Ureter (tissue), 1 donor: ENCODE results near the gene KLRF1. TPM values are rescaled to one million over a fixed set of nuclear protein-coding genes. Genes with fewer than 3 reads are reported as not detected.
"Not testable (repeated sequence)": the region's sequence is repeated elsewhere in the genome, so short reads cannot be mapped to it uniquely, and the experiment has no call there.

Experiments used
- DNase-seq: peaks from one replicate; pipeline ENCODE4 v3.0.0-alpha.2; 2020; ENCODE audit warnings: low spot score
- total RNA-seq: library from RNA; stranded (reverse); gene quantifications from one replicate; pipeline ENCODE4 v1.2.4, GENCODE V29; 2023
- donor health status: DM: yes; HTN: yes; CAD: no.

The KLRF1 gene
- total RNA-seq, 1 donor from 2014 or later, result 0.42 TPM

- no peak for DNase-seq
Measured at GRCh38 chr12:9869307-9870161, 42.3 kb downstream of the KLRF1 start, which contains the start of gene CLEC2B. Gene CLEC2B (minus strand): TSS chr12:9869354.

- no peak for DNase-seq
Measured at GRCh38 chr12:9870286-9870866, 43.1 kb downstream of the KLRF1 start.

- no peak for DNase-seq
Measured at GRCh38 chr12:9872162-9872561, 44.9 kb downstream of the KLRF1 start.

GRCh38 chr12:9872742-9873141 lies 45.5 kb downstream of the KLRF1 start:
- peak; percentile 70 for DNase-seq

DNA sequence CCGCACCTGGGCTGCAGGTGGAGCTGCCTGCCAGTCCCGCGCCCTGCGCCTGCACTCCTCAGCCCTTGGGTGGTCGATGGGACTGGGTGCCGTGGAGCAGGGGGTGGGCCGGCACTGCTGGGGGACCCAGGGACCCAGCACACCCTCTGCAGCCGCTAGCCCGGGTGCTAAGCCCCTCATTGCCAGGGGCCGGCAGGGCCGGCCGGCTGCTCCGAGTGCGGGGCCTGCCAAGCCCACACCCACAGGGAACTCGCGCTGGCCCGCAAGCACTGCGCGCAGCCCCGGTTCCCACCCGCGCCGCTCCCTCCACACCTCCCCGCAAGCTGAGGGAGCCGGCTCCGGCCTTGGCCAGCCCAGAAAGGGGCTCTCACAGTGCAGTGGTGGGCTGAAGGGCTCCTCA lies 48.8 kb downstream of the KLRF1 start:
- not testable (repeated sequence) for DNase-seq

GRCh38 chr12:9880532-9881078 lies 53.3 kb downstream of the KLRF1 start:
- DNase-seq, result no peak

DNA sequence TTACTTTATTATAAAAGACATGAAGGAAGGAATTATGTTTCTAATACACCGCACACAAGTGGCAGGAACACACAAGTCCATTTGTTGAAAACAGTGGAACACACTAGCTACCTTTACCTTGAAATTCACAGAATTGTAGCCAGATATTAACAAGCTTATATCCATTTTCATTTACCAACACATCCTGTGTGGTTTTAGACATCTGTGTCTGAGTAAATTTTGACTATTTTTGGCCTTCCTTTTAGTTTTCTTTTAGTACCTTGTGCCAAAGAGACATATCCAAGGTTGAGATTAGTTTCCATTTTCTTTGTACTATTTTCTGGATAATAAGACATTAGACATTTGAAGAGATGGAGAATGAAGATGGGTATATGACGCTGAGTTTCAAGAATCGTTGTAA lies 54.0 kb downstream of the KLRF1 start, which contains the start of gene KLRF2:
Gene KLRF2 (plus strand): TSS at position 244 of the 400 bp plus-strand sequence. CDS start 107 bp downstream, at position 351.
- DNase-seq, result no peak

DNA sequence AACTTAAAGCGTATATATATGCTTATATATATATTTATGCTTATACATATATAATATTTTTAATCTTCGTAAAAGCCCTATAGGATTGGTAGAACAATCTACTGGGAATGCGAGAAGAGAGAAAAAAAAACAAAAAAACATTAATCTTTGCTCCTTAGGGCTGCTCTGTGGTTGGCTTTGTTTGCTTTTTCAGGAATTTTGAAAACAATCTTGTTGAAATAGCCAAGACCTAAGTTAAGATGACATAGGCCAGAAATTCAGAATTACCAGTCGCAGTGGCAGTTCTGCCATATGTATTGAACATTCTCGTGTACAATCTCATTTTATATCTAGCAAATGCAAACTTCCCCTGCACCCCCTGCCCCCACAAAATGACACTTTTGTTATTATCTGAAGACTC lies 54.7 kb downstream of the KLRF1 start:
- no peak for DNase-seq

DNA sequence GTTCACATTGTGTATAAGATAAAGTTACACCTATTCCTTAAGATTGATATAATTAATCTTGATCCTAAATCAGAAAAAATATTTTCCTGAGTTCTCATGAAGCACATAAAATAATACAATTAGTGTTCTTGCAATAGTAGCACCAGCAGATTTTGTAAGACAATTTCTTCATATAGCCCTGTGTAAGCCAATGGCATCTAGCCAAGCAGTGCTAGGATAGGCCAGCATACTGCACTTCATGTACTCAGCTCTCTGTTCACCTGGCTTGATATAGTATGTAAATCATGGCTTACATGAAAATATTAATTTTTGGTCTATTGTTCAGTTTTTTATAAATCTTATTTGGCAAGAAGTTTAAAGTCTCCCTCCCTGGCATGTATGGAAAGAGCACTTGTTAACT lies 55.9 kb downstream of the KLRF1 start:
- no peak for DNase-seq

- no peak for DNase-seq
Measured at GRCh38 chr12:9888665-9889273, 61.5 kb downstream of the KLRF1 start.

Other genes starting within 250 kb of the KLRF1 start
- 1.6 TPM for gene KLRB1, start 219.6 kb upstream of the KLRF1 start, total RNA-seq
- 32.6 TPM for gene CLEC2D, start 157.8 kb upstream of the KLRF1 start, total RNA-seq
- gene CLECL1, start 94.4 kb upstream of the KLRF1 start, total RNA-seq, result 0.91 TPM
- 10.7 TPM for gene CD69, start 66.6 kb upstream of the KLRF1 start, total RNA-seq
- 8.7 TPM for gene CLEC2B, start 41.9 kb downstream of the KLRF1 start, total RNA-seq
- not detected for gene KLRF2, start 54.0 kb downstream of the KLRF1 start, total RNA-seq
- gene CLEC2A, start 104.9 kb downstream of the KLRF1 start, total RNA-seq, result not detected
- 2.3 TPM for gene CLEC12A, start 143.9 kb downstream of the KLRF1 start, total RNA-seq
- gene CLEC1B, start 171.6 kb downstream of the KLRF1 start, total RNA-seq, result not detected
- gene CLEC12B, start 183.1 kb downstream of the KLRF1 start, total RNA-seq, result not detected
- 0.57 TPM for gene CLEC9A, start 203.2 kb downstream of the KLRF1 start, total RNA-seq